H1 (cell line): ENCODE data around the gene FOXL2. TPM values are rescaled to one million over a fixed set of nuclear protein-coding genes. Genes with fewer than 3 reads are reported as not detected.

Source experiments
- CTCF ChIA-PET: fragments of 300-600 bp; sonication (Branson Sonifier 250); formaldehyde crosslinking; loops from one replicate; lab custom pipeline; 2021; ENCODE audit not compliant: partially characterized antibody; lab: Charles Lee
- POLR2A ChIA-PET: fragments of 300-600 bp; sonication (Branson Sonifier 250); formaldehyde crosslinking; loops from one replicate; lab custom pipeline; 2021; ENCODE audit warnings: inconsistent platforms; ENCODE audit not compliant: partially characterized antibody; lab: Charles Lee
- DNase-seq, 2 experiments: peaks; one replicate each; pipeline versions ENCODE4 v3.0.0 to v3.0.0-alpha.2; 2010 to 2022; ENCODE audit warnings: low spot score in 2 of 2, low read depth in 1 of 2, mixed read lengths in 1 of 2
- FAIRE-seq: peaks from 2 replicates; lab custom pipeline; 2011; peaks lifted over from hg19 to GRCh38; lab: Jason Lieb, UNC
- H2AFZ ChIP-seq: 2 replicates; pipeline ENCODE4 v1.8.1; 2012; ENCODE audit warnings: low read length, inconsistent platforms
- H2AK5ac ChIP-seq: 2 replicates; pipeline ENCODE4 v1.6.1; 2013; ENCODE audit warnings: low read depth, low read length
- H2BK120ac ChIP-seq: replicated peaks from 2 replicates; pipeline ENCODE3; 2013; ENCODE audit warnings: low read depth, low read length, inconsistent platforms
- H2BK12ac ChIP-seq: 2 replicates; pipeline ENCODE4 v1.6.1; 2013; ENCODE audit warnings: low read depth, low read length
- H2BK15ac ChIP-seq: 2 replicates; pipeline ENCODE4 v1.6.1; 2013; ENCODE audit warnings: low read length
- H2BK20ac ChIP-seq: 2 replicates; pipeline ENCODE4 v1.6.1; 2013; ENCODE audit warnings: low read length
- H2BK5ac ChIP-seq: 2 replicates; pipeline ENCODE4 v1.6.1; 2013; ENCODE audit warnings: low read depth, low read length
- H3K14ac ChIP-seq: 2 replicates; pipeline ENCODE4 v1.6.1; 2013; ENCODE audit warnings: inconsistent platforms; ENCODE audit not compliant: insufficient read length
- H3K18ac ChIP-seq: 2 replicates; pipeline ENCODE4 v1.6.1; 2013; ENCODE audit warnings: low read length; ENCODE audit errors: extremely low read depth
- H3K23ac ChIP-seq: 2 replicates; pipeline ENCODE4 v1.6.1; 2013; ENCODE audit warnings: inconsistent platforms; ENCODE audit not compliant: insufficient read length
- H3K23me2 ChIP-seq: 2 replicates; pipeline ENCODE4 v1.6.1; 2013; ENCODE audit warnings: low read depth, low read length
- H3K27ac ChIP-seq: 2 replicates; pipeline ENCODE4 v1.6.1; 2011; ENCODE audit warnings: low read depth, low read length, inconsistent platforms
- H3K27me3 ChIP-seq, 4 experiments: replicated peaks in 1 of 4; 1 replicate in 1 of 4; 2 replicates in 3 of 4; pipeline versions ENCODE4 v1.6.1 to v1.8.1; 2011 to 2013; ENCODE audit warnings: low read length in 3 of 4, mild to moderate bottlenecking in 3 of 4, inconsistent platforms in 2 of 4, mixed read lengths in 2 of 4, moderate library complexity in 1 of 4; ENCODE audit not compliant: control insufficient read depth in 3 of 4, insufficient read depth in 3 of 4; ENCODE audit errors: extremely low read depth in 1 of 4
- H3K36me3 ChIP-seq, 4 experiments: 2 replicates each; pipeline versions ENCODE4 v1.6.1 to v1.8.1; 2011 to 2013; ENCODE audit warnings: mild to moderate bottlenecking in 4 of 4, low read length in 3 of 4, moderate library complexity in 2 of 4, control low read depth in 1 of 4, inconsistent platforms in 1 of 4; ENCODE audit not compliant: insufficient read depth in 4 of 4, control insufficient read depth in 2 of 4
- H3K4ac ChIP-seq: replicated peaks from 2 replicates; pipeline ENCODE3; 2013; ENCODE audit warnings: low read length, low read depth, mixed read lengths, inconsistent platforms; ENCODE audit not compliant: insufficient read length
- H3K4me1 ChIP-seq, 4 experiments: replicated peaks in 1 of 4; 1 replicate in 1 of 4; 2 replicates in 3 of 4; pipeline versions ENCODE4 v1.6.1 to v1.8.1; 2011 to 2013; ENCODE audit warnings: low read length in 3 of 4, inconsistent platforms in 2 of 4, mixed read lengths in 1 of 4; ENCODE audit not compliant: insufficient read depth in 4 of 4, control insufficient read depth in 3 of 4
- H3K4me2 ChIP-seq, 2 experiments: 2 replicates each; pipeline versions ENCODE4 v1.6.1 to v1.8.1; 2011 to 2013; ENCODE audit warnings: low read depth in 2 of 2, low read length in 2 of 2, control low read depth in 1 of 2, inconsistent platforms in 1 of 2, mild to moderate bottlenecking in 1 of 2; ENCODE audit not compliant: insufficient read depth in 1 of 2
- H3K4me3 ChIP-seq, 4 experiments: fragments of 200-600, 300-600 bp in 1 of 4; sonication (generic), shearing (Covaris generic), sonication (Bioruptor Twin) in 1 of 4; 2 replicates each; pipeline versions ENCODE4 v1.5.1 to v1.8.1; 2011 to 2016; ENCODE audit warnings: low read length in 4 of 4, low read depth in 3 of 4, control low read depth in 2 of 4, inconsistent platforms in 2 of 4, mild to moderate bottlenecking in 2 of 4, mixed read lengths in 1 of 4, moderate library complexity in 1 of 4; ENCODE audit not compliant: insufficient read depth in 2 of 4; ENCODE audit errors: extremely low read depth in 1 of 4
- H3K56ac ChIP-seq: replicated peaks from 2 replicates; pipeline ENCODE3; 2013; ENCODE audit warnings: low read depth, mild to moderate bottlenecking, mixed read lengths, low read length, inconsistent platforms; ENCODE audit not compliant: insufficient read length
- H3K79me1 ChIP-seq: 2 replicates; pipeline ENCODE4 v1.6.1; 2013; ENCODE audit warnings: low read depth, low read length, control low read depth
- H3K79me2 ChIP-seq, 2 experiments: 2 replicates each; pipeline versions ENCODE4 v1.6.1 to v1.8.1; 2012 to 2013; ENCODE audit warnings: low read length in 2 of 2, mild to moderate bottlenecking in 2 of 2, inconsistent platforms in 1 of 2; ENCODE audit not compliant: insufficient read depth in 2 of 2, control insufficient read depth in 1 of 2
- H3K9ac ChIP-seq, 4 experiments: replicated peaks in 1 of 4; 1 replicate in 1 of 4; 2 replicates in 3 of 4; pipeline versions ENCODE4 v1.6.1 to v1.8.1; 2011 to 2013; ENCODE audit warnings: low read depth in 3 of 4, low read length in 3 of 4, control low read depth in 2 of 4, mild to moderate bottlenecking in 2 of 4, moderate library complexity in 2 of 4, inconsistent platforms in 1 of 4; ENCODE audit errors: extremely low read depth in 1 of 4
- H3K9me3 ChIP-seq, 2 experiments: 2 replicates each; pipeline versions ENCODE4 v1.6.1 to v1.8.1; 2012 to 2013; ENCODE audit warnings: mild to moderate bottlenecking in 2 of 2, moderate library complexity in 2 of 2, control low read depth in 1 of 2, inconsistent platforms in 1 of 2, low read depth in 1 of 2, low read length in 1 of 2, mixed read lengths in 1 of 2; ENCODE audit not compliant: insufficient read depth in 2 of 2
- H4K20me1 ChIP-seq, 2 experiments: replicated peaks in 1 of 2; 2 replicates each; pipeline versions ENCODE3 to v1.8.1; 2011 to 2013; ENCODE audit warnings: inconsistent platforms in 2 of 2, low read length in 2 of 2, mild to moderate bottlenecking in 1 of 2; ENCODE audit not compliant: insufficient read depth in 2 of 2, control insufficient read depth in 1 of 2
- H4K5ac ChIP-seq: 2 replicates; pipeline ENCODE4 v1.6.1; 2013; ENCODE audit warnings: low read length, low read depth, mixed read lengths, inconsistent platforms; ENCODE audit not compliant: insufficient read length
- H4K8ac ChIP-seq: 2 replicates; pipeline ENCODE4 v1.8.0; 2013; ENCODE audit warnings: mild to moderate bottlenecking, moderate library complexity, low read length, inconsistent platforms; ENCODE audit not compliant: insufficient read depth; ENCODE audit errors: extremely low read depth
- H4K91ac ChIP-seq: replicated peaks from 2 replicates; pipeline ENCODE3; 2013; ENCODE audit warnings: low read length, mixed read lengths, inconsistent platforms; ENCODE audit not compliant: insufficient read length
- BACH1 ChIP-seq: IDR thresholded peaks from 2 replicates; pipeline ENCODE4 v1.6.1; 2012; ENCODE audit warnings: low read length, improper control_type of control experiment
- CBX5 ChIP-seq: fragments of 300-800, 300-1000 bp; sonication (generic); IDR thresholded peaks from 2 replicates; pipeline ENCODE4 v1.7.1; 2016; ENCODE audit warnings: antibody characterized with exemption, low read length, low read depth
- EGR1 ChIP-seq: IDR thresholded peaks from 2 replicates; pipeline ENCODE4 v1.6.1; 2011; ENCODE audit warnings: low read depth, low read length, borderline replicate concordance
- EP300 ChIP-seq, 2 experiments: IDR thresholded peaks; 1 replicate in 1 of 2; 2 replicates in 1 of 2; pipeline ENCODE4 v1.6.1; 2011 to 2012; ENCODE audit warnings: low read depth in 2 of 2, low read length in 2 of 2, mild to moderate bottlenecking in 2 of 2, borderline replicate concordance in 1 of 2, inconsistent platforms in 1 of 2, moderate library complexity in 1 of 2
- GABPA ChIP-seq: IDR thresholded peaks from 2 replicates; pipeline ENCODE4 v1.6.1; 2011; ENCODE audit warnings: mild to moderate bottlenecking, low read length, moderate library complexity, borderline replicate concordance; ENCODE audit not compliant: insufficient read depth
- HDAC6 ChIP-seq: IDR thresholded peaks from one replicate; pipeline ENCODE4 v1.7.1; 2012; ENCODE audit warnings: low read depth, mild to moderate bottlenecking, inconsistent platforms, low read length, moderate library complexity
- MAFK ChIP-seq: IDR thresholded peaks from 2 replicates; pipeline ENCODE4 v1.6.1; 2012; ENCODE audit warnings: low read depth, mild to moderate bottlenecking, improper control_type of control experiment, low read length
- NANOG ChIP-seq: IDR thresholded peaks from 2 replicates; pipeline ENCODE4 v1.6.1; 2011; ENCODE audit warnings: low read length, low read depth, mild to moderate bottlenecking, inconsistent platforms; ENCODE audit not compliant: insufficient read depth, poor library complexity, severe bottlenecking
- POLR2AphosphoS5 ChIP-seq: IDR thresholded peaks from 2 replicates; pipeline ENCODE4 v1.6.1; 2011; ENCODE audit warnings: low read depth, low read length
- TAF1 ChIP-seq: IDR thresholded peaks from 2 replicates; pipeline ENCODE4 v1.6.1; 2011; ENCODE audit warnings: mild to moderate bottlenecking, low read depth, low read length
- TAF7 ChIP-seq: optimal IDR thresholded peaks from 2 replicates; pipeline ENCODE3; 2011; ENCODE audit warnings: low read depth, mild to moderate bottlenecking, inconsistent platforms, low read length, moderate library complexity, borderline replicate concordance
- TBP ChIP-seq: IDR thresholded peaks from 2 replicates; pipeline ENCODE4 v1.6.1; 2011; ENCODE audit warnings: low read depth, low read length, improper control_type of control experiment
- TCF12 ChIP-seq: IDR thresholded peaks from 2 replicates; pipeline ENCODE4 v1.6.1; 2011; ENCODE audit warnings: low read depth, mild to moderate bottlenecking, low read length
- WGBS, 2 experiments: shearing (Covaris generic) in 1 of 2; methylation state at CpG; one replicate each; pipeline versions ENCODE4 v1.1.6 to v1.1.7; 2013 to 2015; ENCODE audit warnings: low lambda C conversion rate in 2 of 2, mixed read lengths in 2 of 2, inconsistent platforms in 1 of 2, low coverage in 1 of 2, missing lambda C conversion rate in 1 of 2; ENCODE audit not compliant: insufficient replicate concordance in 2 of 2, insufficient coverage in 1 of 2, insufficient read length in 1 of 2; ENCODE audit errors: extremely low coverage in 1 of 2, missing lambda C conversion rate in 1 of 2; 5-methylcytosine and 5-hydroxymethylcytosine counted together
- polyA plus RNA-seq, 7 experiments: library from polyadenylated mRNA; depleted of rRNA in 3 of 7; stranded (reverse) in 5 of 7; unstranded in 2 of 7; fragments of >200 nt in 5 of 7; fragments of 200-250 nt in 2 of 7; gene quantifications; 1 replicate in 5 of 7; 2 replicates in 1 of 7; 4 replicates in 1 of 7; pipeline versions ENCODE4 v1.2.1 to v1.2.3, GENCODE V29; 2011 to 2013; ENCODE audit warnings: missing spikeins in 2 of 7, mixed read lengths in 2 of 7
- total RNA-seq: library from RNA; stranded (reverse); fragmentation: NEBNext Ultra II Directional; extraction: Animal tissue kit (Norgen Biotek cat#: 25700); gene quantifications from 2 replicates; pipeline ENCODE4 v1.2.1, GENCODE V29; 2021
- TF ChIP-seq, protein P1 (sequence below): IDR thresholded peaks from 2 replicates; pipeline ENCODE4 v1.6.1; 2011; ENCODE audit warnings: low read length, improper control_type of control experiment

The FOXL2 gene
- total and polyA plus RNA-seq, 2 of the 8 experiments (the other 6 are each of a cell fraction or from before 2014, with no cell fraction given): 0.59 to 2.4 TPM

DNA sequence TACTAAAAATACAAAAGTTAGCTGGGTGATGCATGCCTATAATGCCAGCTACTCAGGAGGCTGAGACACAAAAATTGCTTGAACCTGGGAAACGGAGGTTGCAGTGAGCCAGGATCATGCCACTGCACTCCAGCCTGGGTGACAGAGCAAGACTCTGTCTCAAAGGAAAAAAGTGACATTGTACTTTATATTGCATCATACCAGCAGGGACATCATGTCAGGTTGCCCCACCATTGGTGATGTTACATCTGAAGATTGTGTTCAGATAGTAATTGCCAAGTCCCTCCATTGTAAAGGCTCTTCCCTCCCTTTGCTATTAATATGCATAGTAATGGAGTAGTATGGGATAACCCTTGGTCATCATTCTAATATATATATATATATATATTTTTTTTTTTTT, 44.8 kb downstream of the FOXL2 start:
- Histone ChIP-seq H3K27ac (no peak overlapping the region), H3K9me3 (no peaks in the 10 kb centered on the region), H3K14ac (no peak overlapping the region), H3K23ac (no peak overlapping the region), H2BK12ac (no peak overlapping the region), H4K20me1 (no peaks in the 10 kb centered on the region), H2BK120ac (no peak overlapping the region), H3K27me3 (no peaks in the 10 kb centered on the region), H3K56ac (no peak overlapping the region), H3K23me2 (no peaks in the 10 kb centered on the region), H3K4me3 (no peak overlapping the region), H3K79me1 (no peaks in the 10 kb centered on the region; the same call in 1 of the 2 replicates), H2BK15ac (no peak overlapping the region), H3K36me3 (no peaks in the 10 kb centered on the region), H4K8ac (no peak overlapping the region), H3K9ac (no peak overlapping the region), H4K5ac (no peak overlapping the region), H3K4ac (no peak overlapping the region), H3K4me2 (no peak overlapping the region), H3K4me1 (no peaks in the 10 kb centered on the region; a peak in 1 of 7 replicates), H3K79me2 (no peaks in the 10 kb centered on the region), H2BK20ac (no peak overlapping the region), H4K91ac (no peak overlapping the region), H2AK5ac (no peak overlapping the region), H2AFZ (no peak overlapping the region), H2BK5ac (no peak overlapping the region), H3K18ac (no peak overlapping the region)
- 91% methylated on average over 1 of the region's 1 CpG; no CpG with 5 or more reads in 1 of the 2 experiments for WGBS, 2 experiments
- CTCF ChIA-PET: interaction anchor here (1.1 to 2.0 kb wide), 2 partner anchors 11 to 13 kb away, joined by 3 to 7 read pairs; no protein-coding TSS in a partner anchor
- no peak for DNase-seq
- FAIRE-seq: no peak
- POLR2A ChIA-PET: interaction anchor here (0.7 to 1.1 kb wide), 2 partner anchors 12 to 56 kb away, joined by 3 read pairs; no protein-coding TSS in a partner anchor
- TF ChIP-seq TBP: no peak
- TF ChIP-seq EGR1: no peak
- no peak for TF ChIP-seq CBX5
- TF ChIP-seq TAF7: no peak
- no peak for TF ChIP-seq POLR2AphosphoS5
- no peak for TF ChIP-seq TAF1
- no peak for TF ChIP-seq GABPA
- TF ChIP-seq HDAC6: no peak
- no peak for TF ChIP-seq EP300 (IDR thresholded peaks at IDR 0.05; ENCODE audit: borderline replicate concordance in 1 of 2, low read depth in 2 of 2, low read length in 2 of 2)
- no peak for TF ChIP-seq MAFK
- TF ChIP-seq TCF12: no peak
- no peak for TF ChIP-seq BACH1
- TF ChIP-seq, protein P1, sequence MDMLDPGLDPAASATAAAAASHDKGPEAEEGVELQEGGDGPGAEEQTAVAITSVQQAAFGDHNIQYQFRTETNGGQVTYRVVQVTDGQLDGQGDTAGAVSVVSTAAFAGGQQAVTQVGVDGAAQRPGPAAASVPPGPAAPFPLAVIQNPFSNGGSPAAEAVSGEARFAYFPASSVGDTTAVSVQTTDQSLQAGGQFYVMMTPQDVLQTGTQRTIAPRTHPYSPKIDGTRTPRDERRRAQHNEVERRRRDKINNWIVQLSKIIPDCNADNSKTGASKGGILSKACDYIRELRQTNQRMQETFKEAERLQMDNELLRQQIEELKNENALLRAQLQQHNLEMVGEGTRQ: no peak
- TF ChIP-seq NANOG: no peak
